Brain pericyte (primary cell): ENCODE measurements around the gene OTUB2.
A peak's percentile ranks its signal among the peaks of the same experiment; 100 is the strongest.
"Not testable (repeated sequence)": the region's sequence is repeated elsewhere in the genome, so short reads cannot be mapped to it uniquely, and the experiment has no call there.

Experiments
- DNase-seq: peaks from one replicate; pipeline ENCODE4 v3.0.0-alpha.2; 2012; ENCODE audit warnings: low read depth, low spot score

Gene OTUB2

GRCh38 chr14:94056579-94057308 is 30.6 kb downstream of the OTUB2 start:
- DNase-seq, result no peak

- DNase-seq, result no peak
Observed at GRCh38 chr14:94058128-94058673, 32.1 kb downstream of the OTUB2 start.

GRCh38 chr14:94058674-94059138 is 32.6 kb downstream of the OTUB2 start:
- no peak for DNase-seq

GRCh38 chr14:94059998-94060397 is 33.9 kb downstream of the OTUB2 start:
- DNase-seq, result no peak

- no peak for DNase-seq
Observed at GRCh38 chr14:94062344-94062940, 36.3 kb downstream of the OTUB2 start.

GRCh38 chr14:94066089-94066676 is 40.0 kb downstream of the OTUB2 start:
- DNase-seq, result no peak

- DNase-seq, result not testable (repeated sequence)
Observed at GRCh38 chr14:94072076-94072475, 45.9 kb downstream of the OTUB2 start.

GRCh38 chr14:94074534-94074933 is 48.4 kb downstream of the OTUB2 start:
- no peak for DNase-seq

- no peak for DNase-seq
Observed at GRCh38 chr14:94075008-94075407, 48.9 kb downstream of the OTUB2 start.

GRCh38 chr14:94077111-94077821 is 51.1 kb downstream of the OTUB2 start:
- DNase-seq, result no peak

GRCh38 chr14:94077823-94078222 is 51.7 kb downstream of the OTUB2 start:
- DNase-seq, result no peak

GRCh38 chr14:94079891-94080620 is 53.9 kb downstream of the OTUB2 start:
- no peak for DNase-seq

GRCh38 chr14:94080621-94081385 is 54.7 kb downstream of the OTUB2 start, which contains the start of the genes DDX24 and IFI27L1:
DDX24 (minus strand) TSS chr14:94081202; CDS start chr14:94079742, 1,460 bp downstream.
IFI27L1 (plus strand) TSS chr14:94081310; CDS start chr14:94096938, 15,628 bp downstream.
- DNase-seq, result peak; percentile 84

- DNase-seq, result no peak
Observed at GRCh38 chr14:94081386-94081820, 55.3 kb downstream of the OTUB2 start.

GRCh38 chr14:94087891-94088290 is 61.8 kb downstream of the OTUB2 start:
- no peak for DNase-seq

GRCh38 chr14:94088516-94088915 is 62.4 kb downstream of the OTUB2 start:
- no peak for DNase-seq

GRCh38 chr14:94089479-94089878 is 63.3 kb downstream of the OTUB2 start:
- DNase-seq, result no peak

- no peak for DNase-seq
Observed at GRCh38 chr14:94093418-94093817, 67.3 kb downstream of the OTUB2 start.

- no peak for DNase-seq
Observed at GRCh38 chr14:94097091-94097490, 71.0 kb downstream of the OTUB2 start.
